ENCODE data around the gene UPK3BL1.
"Not testable (repeated sequence)": the region's sequence is repeated elsewhere in the genome, so short reads cannot be mapped to it uniquely, and the experiment has no call there.

- not testable (repeated sequence) for TF ChIP-seq CTCF (IDR thresholded peaks at IDR 0.05); ZFX (IDR thresholded peaks at IDR 0.05; ENCODE audit: borderline replicate concordance)
These were observed 24.5 kb downstream of the UPK3BL1 start for GRCh38 chr7:102618122-102618521.
